Liver (tissue), 9 donors: ENCODE results near the gene PPM1J. TPM values are rescaled to one million over a fixed set of nuclear protein-coding genes. Genes with fewer than 3 reads are reported as not detected.
A peak's percentile ranks its signal among the peaks of the same experiment; 100 is the strongest.

ENCODE experiments used
- DNase-seq: peaks from one replicate; pipeline ENCODE4 v3.0.0-alpha.2; 2017; ENCODE audit warnings: low spot score
- H3K27ac ChIP-seq, 2 donors: one replicate each; pipeline ENCODE4 v1.7.0; 2013; ENCODE audit warnings: inconsistent platforms in 2 of 2, low read length in 2 of 2, control low read depth in 1 of 2, low read depth in 1 of 2, mild to moderate bottlenecking in 1 of 2
- H3K27me3 ChIP-seq, 4 donors: one replicate each; pipeline versions ENCODE4 v1.6.1 to v1.7.0; 2013; ENCODE audit warnings: low read length in 3 of 4, inconsistent platforms in 1 of 4, mild to moderate bottlenecking in 1 of 4, moderate library complexity in 1 of 4; ENCODE audit not compliant: control insufficient read depth in 4 of 4, insufficient read depth in 4 of 4
- H3K36me3 ChIP-seq, 4 donors: one replicate each; pipeline versions ENCODE4 v1.6.1 to v1.7.0; 2013; ENCODE audit warnings: low read length in 3 of 4, mild to moderate bottlenecking in 3 of 4, low read depth in 1 of 4, moderate library complexity in 1 of 4; ENCODE audit not compliant: control insufficient read depth in 4 of 4, insufficient read depth in 3 of 4
- H3K4me1 ChIP-seq, 4 donors: one replicate each; pipeline versions ENCODE4 v1.6.1 to v1.7.0; 2013; ENCODE audit warnings: low read length in 3 of 4, mild to moderate bottlenecking in 3 of 4, moderate library complexity in 1 of 4; ENCODE audit not compliant: control insufficient read depth in 4 of 4, insufficient read depth in 4 of 4
- H3K4me3 ChIP-seq, 3 donors: one replicate each; pipeline versions ENCODE4 v1.6.1 to v1.7.0; 2013; ENCODE audit warnings: low read length in 3 of 3, control low read depth in 1 of 3, low read depth in 1 of 3, mild to moderate bottlenecking in 1 of 3
- H3K9ac ChIP-seq, 2 donors: one replicate each; pipeline ENCODE4 v1.7.0; 2013; ENCODE audit warnings: low read length in 2 of 2, mild to moderate bottlenecking in 2 of 2, moderate library complexity in 2 of 2, control low read depth in 1 of 2, low read depth in 1 of 2
- H3K9me3 ChIP-seq, 4 donors: one replicate each; pipeline versions ENCODE4 v1.6.1 to v1.7.0; 2013; ENCODE audit warnings: low read length in 3 of 4; ENCODE audit not compliant: control insufficient read depth in 4 of 4
- EGR1 ChIP-seq, 2 donors: IDR thresholded peaks; 2 replicates each; pipeline ENCODE4 v1.6.1; 2016 to 2018; ENCODE audit warnings: antibody characterized with exemption in 2 of 2, low read depth in 2 of 2
- FOXA1 ChIP-seq: IDR thresholded peaks from 2 replicates; pipeline ENCODE4 v1.6.1; 2016; ENCODE audit warnings: antibody characterized with exemption
- GABPA ChIP-seq, 2 donors: IDR thresholded peaks in 1 of 2; conservative IDR thresholded peaks in 1 of 2; 2 replicates each; pipeline ENCODE4 v1.6.1; 2016; ENCODE audit warnings: antibody characterized with exemption in 2 of 2, mild to moderate bottlenecking in 1 of 2, moderate library complexity in 1 of 2
- HNF4A ChIP-seq, 2 donors: conservative IDR thresholded peaks; 2 replicates each; pipeline ENCODE4 v1.6.1; 2016; ENCODE audit warnings: antibody characterized with exemption in 2 of 2, mild to moderate bottlenecking in 2 of 2
- JUND ChIP-seq, 2 donors: IDR thresholded peaks; 2 replicates each; pipeline ENCODE4 v1.6.1; 2016; ENCODE audit warnings: antibody characterized with exemption in 2 of 2
- NR2F2 ChIP-seq: IDR thresholded peaks from 2 replicates; pipeline ENCODE4 v1.6.1; 2016; ENCODE audit warnings: antibody characterized with exemption
- RAD21 ChIP-seq, 2 donors: IDR thresholded peaks; 2 replicates each; pipeline ENCODE4 v1.6.1; 2016; ENCODE audit warnings: antibody characterized with exemption in 2 of 2, mild to moderate bottlenecking in 2 of 2
- RXRA ChIP-seq, 2 donors: IDR thresholded peaks; 2 replicates each; pipeline ENCODE4 v1.6.1; 2017 to 2018; ENCODE audit warnings: antibody characterized with exemption in 2 of 2, mild to moderate bottlenecking in 1 of 2
- SP1 ChIP-seq: IDR thresholded peaks from 2 replicates; pipeline ENCODE4 v1.6.1; 2018; ENCODE audit warnings: antibody characterized with exemption, mild to moderate bottlenecking
- TAF1 ChIP-seq: conservative IDR thresholded peaks from 2 replicates; pipeline ENCODE4 v1.6.1; 2016; ENCODE audit warnings: antibody characterized with exemption, mild to moderate bottlenecking
- YY1 ChIP-seq: IDR thresholded peaks from 2 replicates; pipeline ENCODE4 v1.6.1; 2016; ENCODE audit warnings: antibody characterized with exemption, mild to moderate bottlenecking
- WGBS: extraction: QIAGEN DNeasy Blood & Tissue Kit; methylation state at CpG from one replicate; pipeline ENCODE4 v1.1.7; 2013; 5-methylcytosine and 5-hydroxymethylcytosine counted together
- polyA plus RNA-seq, 2 donors: library from polyadenylated mRNA; stranded (reverse) in 1 of 2; unstranded in 1 of 2; fragments of 200-250 nt in 1 of 2; fragments of >200 nt in 1 of 2; fragmentation: Nextera tagmentation in 1 of 2; extraction: Ambion mirVana in 1 of 2; gene quantifications; one replicate each; pipeline versions ENCODE4 v1.2.1 to v1.2.3, GENCODE V29; 2013 to 2015
- total RNA-seq, 2 donors: library from RNA; depleted of rRNA; stranded (reverse); fragments of >200 nt; gene quantifications; one replicate each; pipeline ENCODE4 v1.2.3, GENCODE V29; 2014
- TF ChIP-seq, protein P1 (sequence below): IDR thresholded peaks from 2 replicates; pipeline ENCODE4 v1.6.1; 2016; ENCODE audit warnings: antibody characterized with exemption, mild to moderate bottlenecking
- TF ChIP-seq, protein P2 (sequence below): IDR thresholded peaks from 2 replicates; pipeline ENCODE4 v1.6.1; 2016; ENCODE audit warnings: antibody characterized with exemption
- TF ChIP-seq, protein P3 (sequence below): fragments of 150-350 bp; IDR thresholded peaks from 2 replicates; pipeline ENCODE4 v1.5.1; 2017; ENCODE audit warnings: improper control_type of control experiment, low read depth, low read length; ENCODE audit not compliant: missing input control
- TF ChIP-seq, protein P4 (sequence below): IDR thresholded peaks from 2 replicates; pipeline ENCODE4 v1.6.1; 2016; ENCODE audit warnings: antibody characterized with exemption
- TF ChIP-seq, protein P5 (sequence below): IDR thresholded peaks from 2 replicates; pipeline ENCODE4 v1.6.1; 2016; ENCODE audit warnings: antibody characterized with exemption
- donor health status: healthy.
- donor health status: healthy.
- donor health status: healthy.
- donor health status: healthy.
- donor health status: healthy.

PPM1J gene
- total and polyA plus RNA-seq, 4 donors, result 0.08 to 0.17 TPM; not detected in 2

DNA sequence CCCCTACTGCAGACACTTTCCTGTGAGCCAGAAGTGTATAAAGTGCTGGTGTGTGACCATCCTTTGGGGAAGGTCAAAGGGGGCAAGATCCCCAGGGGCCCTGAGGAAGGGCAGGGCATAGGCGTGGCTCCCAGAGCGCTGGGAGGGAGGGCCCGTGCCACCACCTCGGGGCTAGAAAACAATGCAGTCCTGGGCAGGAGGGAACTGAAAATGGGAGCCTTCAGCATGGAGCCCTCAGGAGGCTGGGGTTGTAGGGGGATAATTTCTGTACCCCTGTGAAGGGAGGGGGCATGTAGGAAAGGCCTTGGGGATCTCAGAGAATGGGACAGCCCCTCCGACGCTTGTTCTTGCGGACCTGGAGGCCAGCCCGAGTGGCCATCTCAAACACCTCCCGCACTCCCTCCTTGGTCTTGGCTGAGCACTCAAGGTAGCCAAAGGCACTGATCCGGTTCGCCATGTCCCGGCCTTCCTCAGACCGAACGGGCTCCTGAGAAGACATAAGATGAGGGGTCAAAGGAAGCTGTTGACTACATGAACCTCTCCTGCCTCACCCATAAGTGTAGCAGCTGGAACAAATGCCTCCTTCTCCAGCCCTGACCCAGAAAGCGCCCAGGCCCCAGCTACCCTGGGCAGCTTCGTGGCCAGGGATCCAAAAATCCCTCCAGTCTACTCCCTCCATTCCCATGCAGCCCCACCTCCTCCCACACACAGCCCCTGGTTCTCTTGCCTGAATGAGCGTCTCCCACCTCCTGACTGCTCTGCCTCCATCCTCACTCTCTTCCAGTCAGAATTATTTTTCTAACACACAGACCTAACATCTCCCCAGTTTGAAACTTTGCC, 13.7 kb downstream of the PPM1J start:
- Histone ChIP-seq H3K27me3 (no peaks in the 10 kb centered on the region), H3K9me3 (no peaks in the 10 kb centered on the region), H3K4me3 (no peak overlapping the region), H3K9ac (no peak overlapping the region), H3K4me1 (peaks cover 25 to 61% (median 50%) of the 10 kb centered on the region in 4 donors), H3K27ac (peak overlapping the region; percentile 74 to 75), H3K36me3 (peaks cover 0 to 5% (median 1%) of the 10 kb centered on the region in 4 donors)
- no peak for DNase-seq
- 83% methylated on average over 17 of the region's 17 CpGs for WGBS
- TF ChIP-seq SP1 (no peak), FOXA1 (no peak), GABPA (IDR thresholded peaks at IDR 0.05 in 1 of 2, conservative IDR thresholded peaks at IDR 0.05 in 1 of 2) (no peak)
- TF ChIP-seq, protein P1, sequence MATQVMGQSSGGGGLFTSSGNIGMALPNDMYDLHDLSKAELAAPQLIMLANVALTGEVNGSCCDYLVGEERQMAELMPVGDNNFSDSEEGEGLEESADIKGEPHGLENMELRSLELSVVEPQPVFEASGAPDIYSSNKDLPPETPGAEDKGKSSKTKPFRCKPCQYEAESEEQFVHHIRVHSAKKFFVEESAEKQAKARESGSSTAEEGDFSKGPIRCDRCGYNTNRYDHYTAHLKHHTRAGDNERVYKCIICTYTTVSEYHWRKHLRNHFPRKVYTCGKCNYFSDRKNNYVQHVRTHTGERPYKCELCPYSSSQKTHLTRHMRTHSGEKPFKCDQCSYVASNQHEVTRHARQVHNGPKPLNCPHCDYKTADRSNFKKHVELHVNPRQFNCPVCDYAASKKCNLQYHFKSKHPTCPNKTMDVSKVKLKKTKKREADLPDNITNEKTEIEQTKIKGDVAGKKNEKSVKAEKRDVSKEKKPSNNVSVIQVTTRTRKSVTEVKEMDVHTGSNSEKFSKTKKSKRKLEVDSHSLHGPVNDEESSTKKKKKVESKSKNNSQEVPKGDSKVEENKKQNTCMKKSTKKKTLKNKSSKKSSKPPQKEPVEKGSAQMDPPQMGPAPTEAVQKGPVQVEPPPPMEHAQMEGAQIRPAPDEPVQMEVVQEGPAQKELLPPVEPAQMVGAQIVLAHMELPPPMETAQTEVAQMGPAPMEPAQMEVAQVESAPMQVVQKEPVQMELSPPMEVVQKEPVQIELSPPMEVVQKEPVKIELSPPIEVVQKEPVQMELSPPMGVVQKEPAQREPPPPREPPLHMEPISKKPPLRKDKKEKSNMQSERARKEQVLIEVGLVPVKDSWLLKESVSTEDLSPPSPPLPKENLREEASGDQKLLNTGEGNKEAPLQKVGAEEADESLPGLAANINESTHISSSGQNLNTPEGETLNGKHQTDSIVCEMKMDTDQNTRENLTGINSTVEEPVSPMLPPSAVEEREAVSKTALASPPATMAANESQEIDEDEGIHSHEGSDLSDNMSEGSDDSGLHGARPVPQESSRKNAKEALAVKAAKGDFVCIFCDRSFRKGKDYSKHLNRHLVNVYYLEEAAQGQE, result no peak

DNA sequence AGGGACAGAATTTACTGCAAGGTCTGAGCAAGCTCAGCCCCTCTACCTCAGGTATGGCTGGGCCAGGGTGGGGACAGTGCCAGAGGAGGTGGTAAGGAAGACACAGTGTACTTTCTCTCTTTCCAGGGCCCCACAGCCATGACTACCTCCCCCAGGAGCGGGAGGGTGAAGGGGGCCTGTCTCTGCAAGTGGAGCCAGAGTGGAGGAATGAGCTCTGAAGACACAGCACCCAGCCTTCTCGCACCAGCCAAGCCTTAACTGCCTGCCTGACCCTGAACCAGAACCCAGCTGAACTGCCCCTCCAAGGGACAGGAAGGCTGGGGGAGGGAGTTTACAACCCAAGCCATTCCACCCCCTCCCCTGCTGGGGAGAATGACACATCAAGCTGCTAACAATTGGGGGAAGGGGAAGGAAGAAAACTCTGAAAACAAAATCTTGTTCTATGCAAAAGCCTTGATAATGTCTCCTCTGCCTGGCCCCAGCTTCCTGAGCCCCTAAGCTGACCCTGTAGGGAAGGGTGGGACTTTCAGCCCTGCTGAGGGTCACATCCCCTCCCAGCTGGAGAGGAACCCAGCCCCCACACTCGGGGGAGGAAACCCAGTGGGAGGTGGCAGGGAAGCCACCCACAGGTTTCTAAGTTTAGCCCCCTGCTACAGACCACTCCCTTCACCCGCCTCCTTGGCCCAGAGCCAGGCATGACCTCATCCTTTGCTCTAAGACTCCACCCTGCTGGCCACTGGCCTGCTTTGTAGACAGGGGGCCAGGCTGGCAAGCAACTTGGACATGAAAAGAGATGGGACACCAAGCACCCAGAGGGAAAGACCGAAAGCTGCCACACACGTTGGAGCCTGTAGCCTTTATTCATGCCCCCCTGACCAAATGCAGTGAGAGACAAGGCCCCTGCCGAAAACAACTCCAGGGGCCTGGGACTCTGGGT, 14.6 kb downstream of the PPM1J start:
- no peak overlapping the region for H3K4me3 ChIP-seq
- peak overlapping the region; percentile 74 to 75 for H3K27ac ChIP-seq
- WGBS, result 42% methylated on average over 7 of the region's 7 CpGs
- peaks cover 21 to 56% (median 44%) of the 10 kb centered on the region in 4 donors for H3K4me1 ChIP-seq
- H3K27me3 ChIP-seq, result no peaks in the 10 kb centered on the region
- peaks cover under 1 to 10% (median 4%) of the 10 kb centered on the region in 4 donors for H3K36me3 ChIP-seq
- no peaks in the 10 kb centered on the region for H3K9me3 ChIP-seq
- peak; percentile 98 for DNase-seq
- no peak for TF ChIP-seq HNF4A (conservative IDR thresholded peaks at IDR 0.05)
- TF ChIP-seq, protein P2, sequence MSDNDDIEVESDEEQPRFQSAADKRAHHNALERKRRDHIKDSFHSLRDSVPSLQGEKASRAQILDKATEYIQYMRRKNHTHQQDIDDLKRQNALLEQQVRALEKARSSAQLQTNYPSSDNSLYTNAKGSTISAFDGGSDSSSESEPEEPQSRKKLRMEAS, result no peak
- no peak for TF ChIP-seq YY1
- no peak for TF ChIP-seq GABPA (IDR thresholded peaks at IDR 0.05 in 1 of 2, conservative IDR thresholded peaks at IDR 0.05 in 1 of 2)
- TF ChIP-seq EGR1 (IDR thresholded peaks at IDR 0.05; ENCODE audit: low read depth in 2 of 2), result no peak
- TF ChIP-seq, protein P3, sequence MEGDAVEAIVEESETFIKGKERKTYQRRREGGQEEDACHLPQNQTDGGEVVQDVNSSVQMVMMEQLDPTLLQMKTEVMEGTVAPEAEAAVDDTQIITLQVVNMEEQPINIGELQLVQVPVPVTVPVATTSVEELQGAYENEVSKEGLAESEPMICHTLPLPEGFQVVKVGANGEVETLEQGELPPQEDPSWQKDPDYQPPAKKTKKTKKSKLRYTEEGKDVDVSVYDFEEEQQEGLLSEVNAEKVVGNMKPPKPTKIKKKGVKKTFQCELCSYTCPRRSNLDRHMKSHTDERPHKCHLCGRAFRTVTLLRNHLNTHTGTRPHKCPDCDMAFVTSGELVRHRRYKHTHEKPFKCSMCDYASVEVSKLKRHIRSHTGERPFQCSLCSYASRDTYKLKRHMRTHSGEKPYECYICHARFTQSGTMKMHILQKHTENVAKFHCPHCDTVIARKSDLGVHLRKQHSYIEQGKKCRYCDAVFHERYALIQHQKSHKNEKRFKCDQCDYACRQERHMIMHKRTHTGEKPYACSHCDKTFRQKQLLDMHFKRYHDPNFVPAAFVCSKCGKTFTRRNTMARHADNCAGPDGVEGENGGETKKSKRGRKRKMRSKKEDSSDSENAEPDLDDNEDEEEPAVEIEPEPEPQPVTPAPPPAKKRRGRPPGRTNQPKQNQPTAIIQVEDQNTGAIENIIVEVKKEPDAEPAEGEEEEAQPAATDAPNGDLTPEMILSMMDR, result no peak
- TF ChIP-seq, protein P4, sequence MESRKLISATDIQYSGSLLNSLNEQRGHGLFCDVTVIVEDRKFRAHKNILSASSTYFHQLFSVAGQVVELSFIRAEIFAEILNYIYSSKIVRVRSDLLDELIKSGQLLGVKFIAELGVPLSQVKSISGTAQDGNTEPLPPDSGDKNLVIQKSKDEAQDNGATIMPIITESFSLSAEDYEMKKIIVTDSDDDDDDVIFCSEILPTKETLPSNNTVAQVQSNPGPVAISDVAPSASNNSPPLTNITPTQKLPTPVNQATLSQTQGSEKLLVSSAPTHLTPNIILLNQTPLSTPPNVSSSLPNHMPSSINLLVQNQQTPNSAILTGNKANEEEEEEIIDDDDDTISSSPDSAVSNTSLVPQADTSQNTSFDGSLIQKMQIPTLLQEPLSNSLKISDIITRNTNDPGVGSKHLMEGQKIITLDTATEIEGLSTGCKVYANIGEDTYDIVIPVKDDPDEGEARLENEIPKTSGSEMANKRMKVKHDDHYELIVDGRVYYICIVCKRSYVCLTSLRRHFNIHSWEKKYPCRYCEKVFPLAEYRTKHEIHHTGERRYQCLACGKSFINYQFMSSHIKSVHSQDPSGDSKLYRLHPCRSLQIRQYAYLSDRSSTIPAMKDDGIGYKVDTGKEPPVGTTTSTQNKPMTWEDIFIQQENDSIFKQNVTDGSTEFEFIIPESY, result no peak
- peak; percentile 92 to 97 for TF ChIP-seq JUND (IDR thresholded peaks at IDR 0.05)
- TF ChIP-seq, protein P1, result peak; percentile 10
- TF ChIP-seq FOXA1, result no peak
- peak; percentile 96 for TF ChIP-seq NR2F2
- no peak for TF ChIP-seq TAF1
- peak; percentile 49 to 62 for TF ChIP-seq RXRA (IDR thresholded peaks at IDR 0.05)
- TF ChIP-seq SP1, result peak; percentile 71
- TF ChIP-seq RAD21 (IDR thresholded peaks at IDR 0.05), result no peak
- TF ChIP-seq, protein P5, sequence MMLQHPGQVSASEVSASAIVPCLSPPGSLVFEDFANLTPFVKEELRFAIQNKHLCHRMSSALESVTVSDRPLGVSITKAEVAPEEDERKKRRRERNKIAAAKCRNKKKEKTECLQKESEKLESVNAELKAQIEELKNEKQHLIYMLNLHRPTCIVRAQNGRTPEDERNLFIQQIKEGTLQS, result peak; percentile 47
- peak overlapping the region in 1 of 2 donors; percentile 47 for H3K9ac ChIP-seq
